GM21526 (cell line): Measurements from ENCODE around the gene TTLL6.
"Not testable (repeated sequence)": the region's sequence is repeated elsewhere in the genome, so short reads cannot be mapped to it uniquely, and the experiment has no call there.

Source experiments
- ATAC-seq: cut with Tn5 transposase; IDR thresholded peaks from one replicate; pipeline ENCODE4 v1.9.1; 2021; ENCODE audit warnings: moderate library complexity; ENCODE audit not compliant: unreplicated experiment, low FRiP score

TTLL6 gene

GRCh38 chr17:48816774-48817590, at the start of gene TTLL6:
Gene TTLL6 (minus strand): TSS chr17:48817229. CDS start chr17:48817072, 157 bp downstream.
- no peak for ATAC-seq

DNA sequence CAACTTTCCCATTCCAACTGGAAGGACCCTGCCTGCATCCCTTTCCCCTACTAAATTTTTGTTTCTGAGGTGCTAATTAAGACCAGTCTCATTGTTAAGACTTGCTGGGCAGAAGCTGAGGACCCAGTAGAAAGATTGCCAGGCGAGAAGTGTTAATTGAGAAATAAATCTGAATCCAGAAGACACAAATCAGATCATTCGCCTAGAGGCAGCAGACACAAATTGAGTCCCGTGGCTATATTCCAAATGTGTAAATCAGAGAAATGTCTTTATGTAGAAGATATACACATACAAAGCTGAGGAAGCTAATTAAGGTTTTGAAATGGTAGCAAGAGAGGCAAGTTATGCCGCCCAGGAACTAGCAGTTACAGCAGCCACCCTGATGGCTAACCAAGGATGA, 43.4 kb upstream of the TTLL6 start:
- no peak for ATAC-seq

DNA sequence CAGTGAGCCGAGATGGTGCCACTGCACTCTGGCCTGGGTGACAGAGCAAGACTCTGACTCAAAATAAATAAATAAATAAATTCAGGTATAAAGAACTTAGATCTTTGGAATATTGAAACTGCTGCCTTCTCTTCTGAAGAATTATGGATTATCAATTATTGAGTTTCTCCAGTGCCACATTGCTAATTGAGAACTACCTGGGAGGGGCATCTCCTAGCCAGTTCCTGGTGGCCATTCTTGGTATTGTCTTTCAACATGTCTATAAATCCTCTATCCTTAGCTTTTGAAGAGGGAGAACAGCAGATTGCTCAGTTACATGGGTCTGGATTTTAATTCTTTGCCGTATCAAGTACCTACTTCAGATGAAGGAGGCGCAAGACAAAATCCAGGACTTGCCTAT, 43.0 kb upstream of the TTLL6 start:
- no peak for ATAC-seq

DNA sequence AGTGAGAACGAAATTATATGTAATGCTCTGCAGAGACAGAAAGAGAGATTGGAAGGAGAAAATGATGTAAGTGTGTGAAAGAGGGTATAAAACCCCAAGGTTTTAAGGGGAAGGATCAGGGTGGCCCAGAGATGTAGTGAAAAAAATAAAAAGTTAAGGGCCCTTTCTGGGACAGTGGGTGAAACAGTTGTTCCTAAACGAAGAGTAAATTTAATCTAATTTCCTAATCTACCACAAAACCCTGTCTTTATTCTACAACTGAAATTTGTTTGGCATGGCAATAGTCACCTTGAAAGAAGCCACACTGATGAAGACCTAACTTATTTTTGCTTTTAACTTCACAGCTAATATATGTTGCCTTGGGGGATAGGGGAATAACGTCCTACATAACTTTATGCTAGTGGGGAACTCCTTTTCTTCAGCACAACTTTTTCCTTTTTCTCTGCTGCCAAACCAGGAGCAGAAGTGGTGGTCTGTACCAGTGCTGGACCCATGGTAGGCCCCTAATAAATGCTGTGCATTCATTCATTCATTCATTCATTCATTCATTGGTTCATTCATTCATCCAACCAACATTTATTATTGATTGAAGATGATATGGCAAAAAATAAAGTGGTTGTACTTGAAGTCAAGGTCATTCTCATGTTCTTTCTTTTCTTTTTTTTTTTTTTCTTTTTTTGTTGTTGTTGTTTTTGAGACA, 39.2 kb upstream of the TTLL6 start:
- ATAC-seq, result no peak

GRCh38 chr17:48854774-48855476, 37.9 kb upstream of the TTLL6 start:
- ATAC-seq, result no peak

GRCh38 chr17:48850792-48851323, 33.8 kb upstream of the TTLL6 start:
- no peak for ATAC-seq

GRCh38 chr17:48843187-48843900, 26.3 kb upstream of the TTLL6 start:
- ATAC-seq, result no peak

DNA sequence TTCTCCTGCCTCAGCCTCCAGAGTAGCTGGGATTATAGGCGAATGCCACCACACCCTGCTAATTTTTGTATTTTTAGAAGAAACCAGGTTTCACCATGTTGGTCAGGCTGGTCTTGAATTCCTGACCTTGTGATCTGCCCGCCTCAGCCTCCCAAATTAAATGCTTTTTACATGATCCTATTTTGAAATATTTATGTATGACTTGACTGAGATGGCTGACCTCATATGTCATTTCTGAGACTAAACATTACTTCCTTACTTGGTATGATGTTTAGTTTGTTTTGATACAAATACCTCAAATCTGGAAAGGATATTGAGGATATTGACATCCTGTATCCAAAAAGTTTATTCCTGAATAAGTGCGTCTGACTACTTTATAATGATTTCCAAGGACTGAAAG, 25.7 kb upstream of the TTLL6 start:
- no peak for ATAC-seq

- peak; percentile 79 for ATAC-seq
Observed at GRCh38 chr17:48841395-48841831, 24.4 kb upstream of the TTLL6 start.

GRCh38 chr17:48840441-48840840, 23.4 kb upstream of the TTLL6 start:
- no peak for ATAC-seq

- not testable (repeated sequence) for ATAC-seq
Observed at GRCh38 chr17:48837458-48837857, 20.4 kb upstream of the TTLL6 start.

GRCh38 chr17:48835971-48836370, 18.9 kb upstream of the TTLL6 start:
- no peak for ATAC-seq

GRCh38 chr17:48834973-48835372, 17.9 kb upstream of the TTLL6 start:
- ATAC-seq, result no peak

- no peak for ATAC-seq
Observed at GRCh38 chr17:48831549-48831883, 14.5 kb upstream of the TTLL6 start.

GRCh38 chr17:48830840-48831548, 14.0 kb upstream of the TTLL6 start, which contains the start of gene CALCOCO2:
Gene CALCOCO2 (plus strand): TSS chr17:48831035. CDS start chr17:48841708, 10,673 bp downstream.
- ATAC-seq, result peak; percentile 68

DNA sequence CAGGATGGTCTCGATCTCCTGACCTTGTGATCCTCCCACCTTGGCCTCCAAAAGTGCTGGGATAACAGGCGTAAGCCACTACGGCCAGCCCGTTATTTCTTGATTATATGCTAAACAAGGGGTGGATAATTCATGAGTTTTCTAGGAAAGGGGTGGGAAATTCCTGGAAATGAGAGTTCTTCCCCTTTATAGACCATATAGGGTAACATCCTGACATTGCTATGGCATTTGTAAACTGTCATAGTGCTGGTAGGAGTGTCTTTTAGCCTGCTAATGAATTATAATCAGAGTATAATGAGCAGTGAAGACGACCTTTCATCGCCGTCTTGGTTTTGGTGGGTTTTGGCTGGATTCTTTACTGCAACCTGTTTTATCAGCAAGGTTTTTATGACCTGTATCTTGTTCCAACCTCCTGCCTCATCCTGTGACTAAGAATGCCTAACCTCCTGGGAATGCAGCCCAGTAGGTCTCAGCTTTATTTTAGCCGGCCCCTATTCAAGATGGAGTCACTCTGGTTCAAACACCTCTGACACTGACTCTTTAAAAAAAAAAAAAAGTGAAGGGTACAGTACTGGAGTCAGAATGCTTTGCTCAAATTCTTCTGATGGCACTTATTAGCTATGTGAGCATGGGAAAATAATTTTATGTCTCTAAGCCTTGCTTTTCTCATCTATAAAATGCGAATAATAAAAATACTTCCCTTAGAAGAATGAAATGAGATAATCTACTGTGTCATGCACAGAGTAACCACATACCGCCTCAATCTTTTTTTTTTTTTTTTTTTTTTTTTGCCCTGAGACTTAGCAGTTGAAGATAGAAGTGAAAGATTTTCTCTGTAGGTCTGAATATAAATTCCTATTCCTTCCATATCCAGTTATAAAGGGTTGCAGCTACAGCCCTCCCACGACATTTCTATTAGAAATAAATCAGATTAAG, 8.7 kb upstream of the TTLL6 start:
- no peak for ATAC-seq

DNA sequence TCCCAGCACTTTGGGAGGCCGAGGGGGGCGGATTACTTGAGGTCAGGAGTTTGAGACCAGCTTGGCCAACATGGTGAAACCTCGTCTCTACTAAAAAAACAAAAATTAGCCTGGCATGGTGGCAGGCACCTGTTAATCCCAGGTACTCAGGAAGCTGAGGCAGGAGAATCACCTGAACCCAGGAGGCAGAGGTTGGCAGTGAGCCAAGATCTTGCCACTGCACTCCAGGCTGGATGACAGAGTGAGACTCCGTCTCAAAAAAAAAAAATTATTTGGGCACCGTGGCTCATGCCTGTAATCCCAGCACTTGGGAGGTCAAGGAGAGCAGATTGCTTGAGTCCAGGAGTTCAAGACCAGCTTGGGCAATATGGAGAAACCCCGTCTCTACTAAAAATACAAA, 3.9 kb upstream of the TTLL6 start:
- not testable (repeated sequence) for ATAC-seq

DNA sequence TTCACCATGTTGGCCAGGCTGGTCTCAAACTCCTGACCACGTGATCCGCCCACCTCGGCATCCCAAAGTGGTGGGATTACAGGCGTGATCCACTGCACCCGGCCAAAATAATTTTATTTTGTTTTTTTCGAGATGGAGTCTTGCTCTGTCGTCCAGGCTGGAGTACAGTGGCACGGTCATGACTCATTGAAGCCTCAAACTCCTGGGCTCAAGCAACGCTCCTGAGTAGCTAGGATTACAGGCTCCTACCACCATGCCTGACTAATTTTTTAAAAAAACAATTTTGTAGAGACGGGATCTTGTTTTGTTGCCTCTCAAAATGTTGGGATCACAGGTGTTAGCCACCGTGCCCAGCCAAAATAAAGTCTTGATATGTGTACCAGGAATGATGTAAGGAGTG, 2.4 kb upstream of the TTLL6 start:
- no peak for ATAC-seq

DNA sequence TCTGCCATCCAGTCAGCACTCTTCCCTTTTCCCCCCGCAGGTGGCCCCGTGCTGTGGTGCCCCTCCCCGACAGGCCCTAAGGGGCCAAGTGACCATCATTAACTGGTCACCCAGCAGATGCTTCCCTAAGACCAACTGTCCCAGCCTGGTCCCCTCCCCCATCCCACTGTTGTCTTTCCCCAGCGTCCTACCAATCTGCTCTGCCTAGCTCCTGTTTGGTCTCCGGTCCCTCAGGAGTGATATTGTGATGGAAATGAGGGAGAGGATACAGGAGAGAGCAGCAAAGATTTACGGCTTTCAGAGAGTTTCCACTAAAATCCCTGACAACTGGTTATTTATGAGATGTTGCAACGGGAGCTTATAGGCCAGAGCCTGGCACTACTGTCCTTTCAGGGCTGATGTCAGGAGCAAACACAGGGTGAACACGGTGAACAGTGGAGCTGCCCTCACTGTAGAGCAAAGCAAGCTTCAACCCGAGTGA, 1.4 kb upstream of the TTLL6 start:
- ATAC-seq, result no peak
